T-helper 2 cell treated with Interferon-gamma antibody and Interleukin-4, amounts not matched to agents 5 μg/mL and 100 μg/mL, for 36 hours (primary cell): ENCODE results near the gene KANK2.
"Not testable (repeated sequence)": the region's sequence is repeated elsewhere in the genome, so short reads cannot be mapped to it uniquely, and the experiment has no call there.

ENCODE experiments used
- DNase-seq: peaks from one replicate; pipeline ENCODE4 v3.0.0; 2021; ENCODE audit warnings: low spot score
- H3K27ac Mint-ChIP-seq: one replicate; pipeline ENCODE4 v1.8.0; 2021; ENCODE audit warnings: mild to moderate bottlenecking, mixed read lengths
- H3K27me3 Mint-ChIP-seq: one replicate; pipeline ENCODE4 v1.8.0; 2021; ENCODE audit warnings: low read depth, mixed read lengths
- H3K36me3 Mint-ChIP-seq: one replicate; pipeline ENCODE4 v1.8.0; 2021; ENCODE audit warnings: low read depth, mixed read lengths
- H3K4me1 Mint-ChIP-seq: one replicate; pipeline ENCODE4 v1.8.0; 2021; ENCODE audit warnings: low read depth, mixed read lengths
- H3K4me3 Mint-ChIP-seq: one replicate; pipeline ENCODE4 v1.8.0; 2022; ENCODE audit warnings: mild to moderate bottlenecking, moderate library complexity, mixed read lengths
- H3K9me3 Mint-ChIP-seq: one replicate; pipeline ENCODE4 v1.8.0; 2021; ENCODE audit warnings: mixed read lengths

KANK2 gene

GRCh38 chr19:11165486-11166030 is 31.8 kb downstream of the KANK2 start:
- no peaks in the 10 kb centered on the region for H3K36me3 Mint-ChIP-seq
- no peak overlapping the region for H3K27ac Mint-ChIP-seq
- H3K4me3 Mint-ChIP-seq: no peak overlapping the region
- no peak for DNase-seq
- H3K27me3 Mint-ChIP-seq: no peaks in the 10 kb centered on the region
- no peaks in the 10 kb centered on the region for H3K4me1 Mint-ChIP-seq
- H3K9me3 Mint-ChIP-seq: no peaks in the 10 kb centered on the region

- DNase-seq: no peak
- H3K36me3 Mint-ChIP-seq: no peaks in the 10 kb centered on the region
- H3K27ac Mint-ChIP-seq: no peak overlapping the region
- H3K4me1 Mint-ChIP-seq: no peaks in the 10 kb centered on the region
- no peak overlapping the region for H3K4me3 Mint-ChIP-seq
- no peaks in the 10 kb centered on the region for H3K9me3 Mint-ChIP-seq
- peaks cover 3% of the 10 kb centered on the region for H3K27me3 Mint-ChIP-seq
Observed at GRCh38 chr19:11164879-11165406, 32.4 kb downstream of the KANK2 start.

GRCh38 chr19:11164296-11164695 is 33.0 kb downstream of the KANK2 start:
- H3K4me3 Mint-ChIP-seq: no peak overlapping the region
- no peaks in the 10 kb centered on the region for H3K36me3 Mint-ChIP-seq
- H3K27ac Mint-ChIP-seq: no peak overlapping the region
- no peaks in the 10 kb centered on the region for H3K9me3 Mint-ChIP-seq
- peaks cover 3% of the 10 kb centered on the region for H3K27me3 Mint-ChIP-seq
- H3K4me1 Mint-ChIP-seq: no peaks in the 10 kb centered on the region
- no peak for DNase-seq

- not testable (repeated sequence) for H3K27ac Mint-ChIP-seq, H3K27me3 Mint-ChIP-seq, H3K4me3 Mint-ChIP-seq, DNase-seq, H3K9me3 Mint-ChIP-seq, H3K4me1 Mint-ChIP-seq, H3K36me3 Mint-ChIP-seq
Observed at GRCh38 chr19:11160440-11160768, 36.9 kb downstream of the KANK2 start.

- Mint-ChIP-seq H3K27me3 (peaks cover 3% of the 10 kb centered on the region), H3K27ac (no peak overlapping the region), H3K9me3 (no peaks in the 10 kb centered on the region), H3K4me3 (no peak overlapping the region), H3K4me1 (peaks cover 10% of the 10 kb centered on the region), H3K36me3 (no peaks in the 10 kb centered on the region)
- DNase-seq: no peak
Observed at GRCh38 chr19:11159598-11160439, 37.5 kb downstream of the KANK2 start.

- Mint-ChIP-seq H3K27me3 (peaks cover 3% of the 10 kb centered on the region), H3K36me3 (peaks cover 18% of the 10 kb centered on the region), H3K4me1 (peaks cover 22% of the 10 kb centered on the region)
Observed at GRCh38 chr19:11155373-11156120, 41.8 kb downstream of the KANK2 start, which contains the start of gene SPC24. TSS of gene SPC24 (minus strand) at chr19:11155782. CDS start at chr19:11155776, 6 bp downstream.

GRCh38 chr19:11154683-11155047 is 42.7 kb downstream of the KANK2 start:
- no peak for DNase-seq
- H3K27me3 Mint-ChIP-seq: no peaks in the 10 kb centered on the region
- peaks cover 22% of the 10 kb centered on the region for H3K4me1 Mint-ChIP-seq
- no peaks in the 10 kb centered on the region for H3K9me3 Mint-ChIP-seq
- peak overlapping the region; percentile 89 for H3K4me3 Mint-ChIP-seq
- peaks cover 18% of the 10 kb centered on the region for H3K36me3 Mint-ChIP-seq
- H3K27ac Mint-ChIP-seq: peak overlapping the region; percentile 86

More at GRCh38 chr19:11155373-11156120, 41.8 kb downstream of the KANK2 start, which contains the start of gene SPC24:
- peak; percentile 95 for DNase-seq
- no peaks in the 10 kb centered on the region for H3K9me3 Mint-ChIP-seq
- peak within 1 kb of the TSS; percentile 89 for H3K4me3 Mint-ChIP-seq
- H3K27ac Mint-ChIP-seq: peak within 1 kb of the TSS; percentile 89

- Mint-ChIP-seq H3K27me3 (no peaks in the 10 kb centered on the region), H3K4me3 (peak overlapping the region; percentile 21), H3K36me3 (peaks cover 30% of the 10 kb centered on the region), H3K4me1 (peaks cover 22% of the 10 kb centered on the region), H3K9me3 (no peaks in the 10 kb centered on the region), H3K27ac (no peak overlapping the region)
- no peak for DNase-seq
Observed at GRCh38 chr19:11152318-11153062, 44.9 kb downstream of the KANK2 start.

GRCh38 chr19:11151181-11151580 is 46.2 kb downstream of the KANK2 start:
- no peaks in the 10 kb centered on the region for H3K9me3 Mint-ChIP-seq
- DNase-seq: no peak
- H3K27ac Mint-ChIP-seq: no peak overlapping the region
- peaks cover 37% of the 10 kb centered on the region for H3K36me3 Mint-ChIP-seq
- peaks cover 18% of the 10 kb centered on the region for H3K4me1 Mint-ChIP-seq
- H3K27me3 Mint-ChIP-seq: no peaks in the 10 kb centered on the region
- no peak overlapping the region for H3K4me3 Mint-ChIP-seq

- Mint-ChIP-seq H3K36me3 (peaks cover 44% of the 10 kb centered on the region), H3K4me1 (peaks cover 6% of the 10 kb centered on the region), H3K4me3 (no peak overlapping the region), H3K27ac (no peak overlapping the region), H3K9me3 (no peaks in the 10 kb centered on the region), H3K27me3 (no peaks in the 10 kb centered on the region)
- no peak for DNase-seq
Observed at GRCh38 chr19:11148001-11148400, 49.3 kb downstream of the KANK2 start.

- Mint-ChIP-seq H3K4me1 (no peaks in the 10 kb centered on the region), H3K36me3 (peaks cover 32% of the 10 kb centered on the region), H3K4me3 (no peak overlapping the region), H3K27ac (no peak overlapping the region), H3K9me3 (no peaks in the 10 kb centered on the region), H3K27me3 (no peaks in the 10 kb centered on the region)
- no peak for DNase-seq
Observed at GRCh38 chr19:11145536-11145924, 51.8 kb downstream of the KANK2 start.

- DNase-seq: no peak
- peaks cover 5% of the 10 kb centered on the region for H3K4me1 Mint-ChIP-seq
- H3K4me3 Mint-ChIP-seq: no peak overlapping the region
- peaks cover 22% of the 10 kb centered on the region for H3K36me3 Mint-ChIP-seq
- no peak overlapping the region for H3K27ac Mint-ChIP-seq
- no peaks in the 10 kb centered on the region for H3K27me3 Mint-ChIP-seq
- H3K9me3 Mint-ChIP-seq: no peaks in the 10 kb centered on the region
Observed at GRCh38 chr19:11142528-11143171, 54.7 kb downstream of the KANK2 start.

GRCh38 chr19:11141937-11142527 is 55.3 kb downstream of the KANK2 start:
- DNase-seq: no peak
- Mint-ChIP-seq H3K36me3 (peaks cover 15% of the 10 kb centered on the region), H3K4me1 (peaks cover 7% of the 10 kb centered on the region), H3K4me3 (no peak overlapping the region), H3K27ac (no peak overlapping the region), H3K27me3 (no peaks in the 10 kb centered on the region), H3K9me3 (no peaks in the 10 kb centered on the region)
